Measurements from ENCODE around the gene GYG2.

The GYG2 gene

DNA sequence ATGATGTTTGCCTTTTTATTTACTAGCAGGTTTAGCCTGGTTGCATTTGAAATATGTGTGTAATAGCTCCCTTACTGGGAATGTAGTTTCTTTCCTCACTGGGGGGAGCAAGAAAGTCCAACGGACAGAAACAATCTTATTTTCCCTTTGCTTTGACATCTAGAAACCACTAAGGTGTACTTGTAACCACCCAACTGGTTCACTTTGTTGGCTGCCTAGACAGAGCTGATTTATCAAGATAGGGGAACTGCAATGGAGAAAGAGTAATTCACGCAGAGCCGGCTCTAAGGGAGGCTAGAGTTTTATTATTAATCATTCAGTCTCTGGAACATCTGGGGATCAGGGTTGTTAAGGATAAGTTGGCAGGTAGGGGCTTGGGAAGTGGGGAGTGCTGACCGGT is 46.6 kb upstream of the GYG2 start:
- no peaks in the 10 kb centered on the region for H3K27me3 ChIP-seq (ENCODE audit: low read length)
- H3K4me2 ChIP-seq (ENCODE audit: low read depth, low read length, poor library complexity, severe bottlenecking) = no peak overlapping the region
- no peaks in the 10 kb centered on the region for H3K9me2 ChIP-seq (replicated peaks; ENCODE audit: insufficient read depth, low read length)

DNA sequence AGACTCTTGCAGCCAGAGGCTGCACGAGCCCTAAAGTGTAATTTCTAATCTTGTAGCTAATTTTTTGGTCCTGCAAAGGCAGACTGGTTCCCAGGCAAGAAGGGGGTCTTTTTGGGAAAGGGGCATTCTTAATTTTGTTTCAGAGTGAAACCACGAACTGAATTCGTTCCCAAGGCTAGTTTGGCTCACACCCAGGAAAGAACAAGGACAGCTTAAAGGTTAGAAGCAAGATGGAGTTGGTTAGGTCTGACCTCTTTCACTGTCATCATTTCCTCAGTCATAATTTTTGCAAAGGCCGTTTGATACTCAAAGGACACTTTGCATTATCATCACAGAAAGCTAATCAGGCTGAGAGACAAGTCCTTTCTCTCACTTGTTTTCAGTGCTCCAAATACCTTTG is 46.0 kb upstream of the GYG2 start:
- no peaks in the 10 kb centered on the region for H3K9me3 ChIP-seq (ENCODE audit: insufficient read depth, low read length)
- H3K79me2 ChIP-seq (ENCODE audit: insufficient read depth, low read length) = no peaks in the 10 kb centered on the region
- no peaks in the 10 kb centered on the region for H3K27me3 ChIP-seq (ENCODE audit: low read length)
- no peaks in the 10 kb centered on the region for H3K9me2 ChIP-seq (replicated peaks; ENCODE audit: insufficient read depth, low read length)
- H3K4me2 ChIP-seq (ENCODE audit: low read depth, low read length, poor library complexity, severe bottlenecking) = no peak overlapping the region
- H2AFZ ChIP-seq (ENCODE audit: low read depth, low read length, severe bottlenecking) = no peak overlapping the region
- no peaks in the 10 kb centered on the region for H3K36me3 ChIP-seq (ENCODE audit: low read length)
- no peaks in the 10 kb centered on the region for H4K20me1 ChIP-seq (ENCODE audit: low read depth, low read length)
- H3K9ac ChIP-seq (ENCODE audit: low read length) = no peak overlapping the region
- H3F3A ChIP-seq (ENCODE audit: insufficient read depth) = no peaks in the 10 kb centered on the region
- H3K27ac ChIP-seq (ENCODE audit: low read depth, low read length) = no peak overlapping the region
- no peak overlapping the region for H3K4me3 ChIP-seq (ENCODE audit: insufficient read depth, low read length, poor library complexity, severe bottlenecking)
- TF ChIP-seq CTCF (IDR thresholded peaks at IDR 0.05; ENCODE audit: insufficient read depth, low read length, poor library complexity, severe bottlenecking) (no peak), EZH2phosphoT487 (conservative IDR thresholded peaks at IDR 0.05; ENCODE audit: low read length) (no peak)

More for the DNA sequence above, 46.6 kb upstream of the GYG2 start:
- Histone ChIP-seq H3K27ac (ENCODE audit: low read depth, low read length) (no peak overlapping the region), H3F3A (ENCODE audit: insufficient read depth) (no peaks in the 10 kb centered on the region), H3K36me3 (ENCODE audit: low read length) (no peaks in the 10 kb centered on the region), H3K9ac (ENCODE audit: low read length) (no peak overlapping the region), H3K9me3 (ENCODE audit: insufficient read depth, low read length) (no peaks in the 10 kb centered on the region), H3K79me2 (ENCODE audit: insufficient read depth, low read length) (no peaks in the 10 kb centered on the region), H4K20me1 (ENCODE audit: low read depth, low read length) (no peaks in the 10 kb centered on the region), H2AFZ (ENCODE audit: low read depth, low read length, severe bottlenecking) (no peak overlapping the region), H3K4me3 (ENCODE audit: insufficient read depth, low read length, poor library complexity, severe bottlenecking) (no peak overlapping the region)
- TF ChIP-seq CTCF (IDR thresholded peaks at IDR 0.05; ENCODE audit: insufficient read depth, low read length, poor library complexity, severe bottlenecking) (no peak), EZH2phosphoT487 (conservative IDR thresholded peaks at IDR 0.05; ENCODE audit: low read length) (no peak)

- no peak for TF ChIP-seq EZH2phosphoT487 (conservative IDR thresholded peaks at IDR 0.05; ENCODE audit: low read length)
- Histone ChIP-seq H3K27me3 (ENCODE audit: low read length) (no peaks in the 10 kb centered on the region), H3K4me3 (ENCODE audit: insufficient read depth, low read length, poor library complexity, severe bottlenecking) (no peak overlapping the region)
Observed at GRCh38 chrX:2784026-2784425, 44.7 kb upstream of the GYG2 start.

DNA sequence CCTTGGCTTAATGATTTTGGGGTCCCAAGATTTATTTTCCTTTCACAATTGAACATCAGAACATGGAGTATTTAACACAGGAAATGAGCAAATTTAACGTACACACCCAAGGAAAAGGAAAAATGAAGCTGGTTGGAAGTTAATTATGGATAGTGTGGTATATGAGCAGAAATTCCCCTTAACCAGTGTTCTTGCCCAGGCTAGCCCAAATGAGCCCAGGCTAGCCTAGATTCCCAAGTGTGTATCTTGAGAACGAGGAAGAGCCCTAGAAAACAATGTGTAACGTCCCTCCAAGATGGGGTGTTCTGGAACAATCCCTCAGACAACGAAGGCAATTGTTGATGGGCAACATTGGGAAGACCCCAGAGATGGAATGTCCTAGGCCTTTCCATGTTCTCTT is 43.2 kb upstream of the GYG2 start:
- Histone ChIP-seq H3K36me3 (ENCODE audit: low read length) (no peaks in the 10 kb centered on the region), H3K9me3 (ENCODE audit: insufficient read depth, low read length) (no peaks in the 10 kb centered on the region), H3K27ac (ENCODE audit: low read depth, low read length) (no peak overlapping the region), H2AFZ (ENCODE audit: low read depth, low read length, severe bottlenecking) (no peak overlapping the region), H3K9me2 (replicated peaks; ENCODE audit: insufficient read depth, low read length) (no peaks in the 10 kb centered on the region), H3K27me3 (ENCODE audit: low read length) (no peaks in the 10 kb centered on the region), H3F3A (ENCODE audit: insufficient read depth) (no peaks in the 10 kb centered on the region), H3K4me2 (ENCODE audit: low read depth, low read length, poor library complexity, severe bottlenecking) (no peak overlapping the region), H3K4me3 (ENCODE audit: insufficient read depth, low read length, poor library complexity, severe bottlenecking) (no peak overlapping the region), H3K79me2 (ENCODE audit: insufficient read depth, low read length) (no peaks in the 10 kb centered on the region), H3K9ac (ENCODE audit: low read length) (no peak overlapping the region), H4K20me1 (ENCODE audit: low read depth, low read length) (no peaks in the 10 kb centered on the region)
- no peak for TF ChIP-seq CTCF (IDR thresholded peaks at IDR 0.05; ENCODE audit: insufficient read depth, low read length, poor library complexity, severe bottlenecking)
- TF ChIP-seq EZH2phosphoT487 (conservative IDR thresholded peaks at IDR 0.05; ENCODE audit: low read length) = no peak

More at GRCh38 chrX:2784026-2784425, 44.7 kb upstream of the GYG2 start:
- Histone ChIP-seq H3F3A (ENCODE audit: insufficient read depth) (no peaks in the 10 kb centered on the region), H3K9me3 (ENCODE audit: insufficient read depth, low read length) (no peaks in the 10 kb centered on the region), H3K9me2 (replicated peaks; ENCODE audit: insufficient read depth, low read length) (no peaks in the 10 kb centered on the region), H3K9ac (ENCODE audit: low read length) (no peak overlapping the region), H3K79me2 (ENCODE audit: insufficient read depth, low read length) (no peaks in the 10 kb centered on the region), H2AFZ (ENCODE audit: low read depth, low read length, severe bottlenecking) (no peak overlapping the region), H4K20me1 (ENCODE audit: low read depth, low read length) (no peaks in the 10 kb centered on the region), H3K36me3 (ENCODE audit: low read length) (no peaks in the 10 kb centered on the region), H3K4me2 (ENCODE audit: low read depth, low read length, poor library complexity, severe bottlenecking) (no peak overlapping the region), H3K27ac (ENCODE audit: low read depth, low read length) (no peak overlapping the region)

Data from SU-DHL-6 (cell line).